NCI-H2227 treated with DMSO at 0.1 percent for 48 hours (cell line): Measurements from ENCODE around the gene COX6B2.

ENCODE experiments used
- DNase-seq: peaks from one replicate; lab custom pipeline; 2025; lab: John Stamatoyannopoulos, UW

Gene COX6B2

GRCh38 chr19:55383279-55384130 is 29.0 kb upstream of the COX6B2 start:
- peak; percentile 74 for DNase-seq

DNA sequence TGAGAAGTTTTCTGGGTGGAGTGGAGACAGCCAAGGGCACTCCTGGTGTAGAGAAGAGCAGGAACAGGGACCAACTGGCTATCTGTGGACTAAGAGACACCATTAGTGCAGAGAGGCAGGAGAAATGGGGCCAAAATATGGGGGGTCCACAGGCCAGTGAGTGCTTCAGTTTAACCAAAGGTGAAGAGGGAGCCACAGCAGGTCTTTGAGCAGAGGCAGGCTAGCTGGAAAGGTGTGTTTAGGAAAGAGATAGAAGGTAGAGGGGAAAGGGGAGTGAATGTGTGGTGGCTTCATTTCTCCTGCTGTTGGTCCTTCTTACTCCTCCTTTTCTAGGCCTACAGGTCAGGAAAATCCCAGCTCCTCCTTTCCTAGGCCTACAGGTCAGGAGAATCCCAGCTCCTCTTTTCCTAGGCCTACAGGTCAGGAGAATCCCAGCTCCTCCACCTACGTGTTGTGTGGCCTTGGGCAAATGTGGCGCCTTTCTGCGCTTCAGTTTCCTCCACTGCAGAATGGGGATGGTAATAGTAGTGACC is 28.1 kb upstream of the COX6B2 start:
- DNase-seq, result no peak

DNA sequence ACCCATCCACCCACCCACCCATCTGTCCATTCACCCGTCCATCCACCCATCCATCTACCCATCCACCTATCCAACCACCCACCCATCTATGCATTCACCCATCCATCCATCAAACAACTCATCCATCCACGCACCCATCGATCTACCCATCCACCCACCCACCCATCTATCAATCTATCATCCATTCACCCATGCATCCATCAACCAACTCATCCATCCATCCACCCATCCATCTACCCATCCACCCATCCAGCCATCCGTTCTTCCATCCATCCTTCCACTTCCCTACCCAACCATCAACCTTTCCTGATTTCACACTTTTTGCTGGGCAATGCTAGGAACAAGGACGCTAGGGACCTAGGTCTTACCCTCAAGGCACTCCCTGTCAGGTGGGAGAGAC is 27.5 kb upstream of the COX6B2 start:
- no peak for DNase-seq

- DNase-seq, result no peak
These were observed 24.7 kb upstream of the COX6B2 start for GRCh38 chr19:55379174-55379573.

DNA sequence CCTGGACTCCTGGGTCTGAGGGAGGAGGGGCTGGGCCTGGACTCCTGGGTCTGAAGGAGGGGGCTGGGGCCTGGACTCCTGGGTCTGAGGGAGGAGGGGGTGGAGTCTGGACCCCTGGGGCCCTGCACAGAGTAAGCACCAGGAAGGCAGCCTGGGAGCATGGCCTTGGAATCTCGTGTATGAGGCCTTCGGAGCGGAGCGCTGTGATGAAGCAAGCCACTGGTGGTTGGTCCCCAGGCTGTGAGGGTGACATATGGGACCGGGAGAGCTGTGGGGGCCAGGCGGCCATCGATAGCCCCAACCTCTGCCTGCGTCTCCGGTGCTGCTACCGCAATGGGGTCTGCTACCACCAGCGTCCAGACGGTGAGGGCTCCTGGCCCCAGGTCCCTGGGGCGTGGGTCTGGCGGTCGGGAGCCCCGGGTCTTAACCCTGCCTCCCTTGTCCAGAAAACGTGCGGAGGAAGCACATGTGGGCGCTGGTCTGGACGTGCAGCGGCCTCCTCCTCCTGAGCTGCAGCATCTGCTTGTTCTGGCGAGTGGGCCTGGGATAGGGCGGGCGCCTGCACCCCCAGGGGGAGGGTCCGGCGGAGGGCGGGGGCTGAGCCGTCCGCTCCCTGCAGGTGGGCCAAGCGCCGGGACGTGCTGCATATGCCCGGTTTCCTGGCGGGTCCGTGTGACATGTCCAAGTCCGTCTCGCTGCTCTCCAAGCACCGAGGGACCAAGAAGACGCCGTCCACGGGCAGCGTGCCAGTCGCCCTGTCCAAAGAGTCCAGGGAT is 23.0 kb upstream of the COX6B2 start:
- no peak for DNase-seq

DNA sequence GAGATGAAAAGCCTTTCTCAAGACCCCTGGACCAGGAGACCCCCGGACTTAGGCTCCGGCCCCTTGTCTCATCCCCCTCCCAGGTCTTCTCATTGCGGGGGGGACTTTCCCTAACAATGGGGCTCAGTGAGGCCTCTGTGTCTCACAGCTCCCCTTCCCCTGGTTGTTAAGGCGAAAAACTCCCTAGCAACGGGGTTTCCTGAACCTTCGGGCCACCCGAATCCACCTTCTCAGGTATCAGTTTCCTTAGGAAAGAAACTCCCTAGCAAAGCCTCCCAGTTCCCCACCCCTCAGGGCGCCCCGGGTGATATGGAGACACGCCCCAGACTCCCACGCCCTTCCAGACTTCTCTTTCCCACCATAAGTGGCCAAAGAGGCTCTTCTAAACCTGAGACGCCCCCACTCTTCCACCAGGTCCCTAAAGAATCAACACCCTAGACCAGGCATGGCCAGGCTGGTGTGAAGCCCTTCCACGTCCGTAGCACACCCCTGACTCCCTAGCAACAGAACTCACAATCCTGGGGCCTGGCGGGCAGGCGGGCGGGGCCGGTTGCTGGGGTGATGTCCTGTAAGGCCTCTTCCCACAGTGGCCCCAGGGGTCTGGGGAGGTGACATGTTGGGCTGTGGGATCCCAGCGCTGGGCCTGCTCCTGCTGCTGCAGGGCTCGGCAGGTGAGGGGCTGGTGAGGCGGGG is 21.9 kb upstream of the COX6B2 start, which contains the start of gene TMEM190:
TSS of gene TMEM190 (plus strand) at position 586 of the 693 bp plus-strand sequence. CDS start at position 614, 28 bp downstream.
- no peak for DNase-seq

- DNase-seq, result no peak
These were observed 19.7 kb upstream of the COX6B2 start for GRCh38 chr19:55373993-55374757.

DNA sequence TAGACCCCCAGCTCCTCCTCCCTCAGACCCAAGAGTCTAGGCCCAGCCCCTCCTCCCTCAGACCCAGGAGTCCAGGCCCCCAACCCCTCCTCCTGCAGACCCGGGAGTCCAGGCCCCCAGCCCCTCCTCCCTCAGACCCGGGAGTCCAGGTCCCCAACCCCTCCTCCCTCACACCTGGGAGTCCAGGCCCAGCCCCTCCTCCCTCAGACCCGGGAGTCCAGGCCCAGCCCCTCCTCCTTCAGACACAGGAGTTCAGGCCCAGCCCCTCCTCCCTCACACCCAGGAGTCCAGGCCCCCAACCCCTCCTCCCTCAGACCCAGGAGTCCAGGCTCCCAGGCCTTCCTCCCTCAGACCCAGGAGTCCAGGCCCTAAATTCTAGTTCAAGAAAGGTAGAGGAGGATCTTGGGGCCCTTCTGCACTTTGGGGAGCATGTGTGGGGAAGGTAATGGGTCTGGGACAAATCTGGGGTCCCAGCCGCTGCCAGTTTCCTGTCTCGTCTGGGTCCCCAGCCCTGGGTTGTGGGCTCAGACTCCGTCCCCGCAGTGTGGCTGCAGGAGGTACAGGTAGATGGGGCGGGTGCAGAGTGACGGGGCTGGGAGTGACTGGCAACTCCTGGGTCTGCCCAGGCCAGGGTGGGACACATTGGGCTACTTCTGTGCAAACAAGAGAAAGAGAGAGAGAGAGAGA is 18.9 kb upstream of the COX6B2 start:
- DNase-seq, result no peak

DNA sequence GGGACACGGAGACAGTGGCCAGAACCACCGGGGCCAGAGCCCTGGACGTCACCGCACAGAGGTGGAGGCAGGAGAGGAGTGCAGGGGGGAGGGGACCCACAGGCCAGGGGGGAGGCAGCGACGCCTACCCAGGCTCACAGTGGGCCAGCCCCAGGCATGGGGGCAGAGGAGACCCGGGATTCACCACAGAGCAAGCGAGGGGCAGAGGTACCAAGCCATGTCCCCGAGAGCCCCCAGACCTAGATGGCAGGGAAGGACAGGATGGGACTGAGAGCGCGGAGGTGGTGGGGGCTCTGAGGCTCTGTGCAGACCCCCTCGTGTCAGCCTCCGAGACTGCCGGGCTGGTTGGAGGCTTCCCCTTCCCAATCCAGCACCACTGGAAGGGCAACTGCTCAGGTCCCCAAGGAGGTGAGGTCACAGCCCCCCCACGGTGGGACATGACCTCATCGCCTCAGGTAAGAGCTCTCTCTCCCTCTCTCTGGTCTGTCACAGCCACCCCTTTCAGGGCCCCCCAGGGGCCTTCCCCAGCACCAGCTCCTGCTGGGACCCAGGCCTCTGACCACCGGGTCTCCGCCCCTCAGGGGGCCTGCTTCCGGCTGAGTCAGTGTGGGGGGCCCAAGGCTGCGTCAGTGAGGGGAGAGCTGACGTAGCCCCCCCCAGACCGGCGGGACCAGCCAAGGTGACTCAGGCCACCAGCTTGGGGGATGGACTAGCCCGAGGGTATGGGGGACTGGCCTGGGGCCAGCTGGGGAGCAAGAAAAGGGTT is 18.0 kb upstream of the COX6B2 start:
- no peak for DNase-seq

DNA sequence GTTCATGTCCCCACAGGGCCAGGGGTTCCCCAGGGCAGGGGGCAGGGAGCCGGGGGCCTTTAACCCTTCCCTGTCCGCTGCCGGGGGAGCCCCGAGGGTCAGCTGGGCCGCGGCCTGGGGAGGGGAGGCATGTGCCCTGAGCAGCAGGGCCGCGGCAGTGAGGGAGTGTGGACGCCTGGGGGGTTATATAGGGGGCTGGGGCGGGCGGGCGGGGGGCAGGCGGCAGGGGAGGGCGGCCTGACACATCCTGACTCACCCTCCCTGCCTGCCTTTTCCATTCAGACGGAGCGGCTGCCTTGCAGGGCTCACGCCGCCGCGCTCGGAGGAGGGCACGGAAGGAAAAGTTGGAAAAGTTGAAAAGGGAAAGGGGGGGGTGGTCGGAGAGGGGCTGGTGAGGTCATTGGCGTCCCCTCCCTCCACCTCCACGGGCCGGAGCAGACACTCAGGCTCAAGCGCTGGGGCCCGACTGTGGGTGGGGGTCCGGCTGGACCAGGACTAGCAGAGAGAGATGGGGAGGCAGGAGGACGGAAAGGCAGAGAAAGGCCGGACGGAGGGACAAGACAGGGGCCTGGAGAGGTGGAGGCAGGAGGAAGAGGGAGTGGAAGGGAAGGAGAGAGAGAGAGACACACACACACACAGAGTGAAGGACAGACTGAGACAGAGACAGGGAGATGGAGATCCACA is 15.9 kb upstream of the COX6B2 start, which contains the start of gene IL11:
TSS of gene IL11 (minus strand) at position 159 of the 684 bp plus-strand sequence. CDS start at position 6, 153 bp downstream.
- no peak for DNase-seq

DNA sequence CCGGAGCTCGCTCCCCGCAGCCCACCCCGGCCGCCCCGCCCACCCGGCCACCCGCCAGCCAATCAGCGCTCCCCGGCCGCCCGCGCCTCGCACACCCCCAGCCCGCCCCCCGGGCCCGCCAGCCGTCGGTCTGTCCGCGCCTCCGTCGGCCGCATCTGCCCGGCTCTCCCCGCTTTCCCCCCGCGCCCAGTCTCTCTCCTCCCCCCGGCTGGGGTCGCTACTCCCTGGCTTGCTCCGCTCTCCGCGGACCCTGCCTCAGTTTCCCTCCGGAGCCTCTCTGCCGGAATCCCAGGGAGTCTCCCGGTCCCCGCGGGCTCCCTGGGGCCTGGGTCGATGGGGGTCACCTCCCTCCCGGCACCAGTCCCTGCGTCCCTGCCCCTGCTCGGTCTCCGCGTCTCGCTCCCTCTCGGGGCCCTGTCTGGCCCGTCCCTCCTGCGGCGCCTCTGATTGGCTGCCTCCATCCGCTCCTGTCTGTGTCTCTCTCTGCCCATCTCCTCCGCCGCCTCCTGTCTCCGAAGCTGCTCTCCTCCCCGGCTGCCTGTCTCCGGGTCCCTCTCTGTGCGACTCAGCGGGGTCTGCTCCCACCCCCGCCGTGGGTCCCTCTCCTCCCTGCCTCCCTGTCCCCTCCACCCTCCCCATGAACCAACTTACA is 15.3 kb upstream of the COX6B2 start:
- DNase-seq, result peak; percentile 90

- DNase-seq, result no peak
These were observed 14.4 kb upstream of the COX6B2 start for GRCh38 chr19:55368701-55369563.

DNA sequence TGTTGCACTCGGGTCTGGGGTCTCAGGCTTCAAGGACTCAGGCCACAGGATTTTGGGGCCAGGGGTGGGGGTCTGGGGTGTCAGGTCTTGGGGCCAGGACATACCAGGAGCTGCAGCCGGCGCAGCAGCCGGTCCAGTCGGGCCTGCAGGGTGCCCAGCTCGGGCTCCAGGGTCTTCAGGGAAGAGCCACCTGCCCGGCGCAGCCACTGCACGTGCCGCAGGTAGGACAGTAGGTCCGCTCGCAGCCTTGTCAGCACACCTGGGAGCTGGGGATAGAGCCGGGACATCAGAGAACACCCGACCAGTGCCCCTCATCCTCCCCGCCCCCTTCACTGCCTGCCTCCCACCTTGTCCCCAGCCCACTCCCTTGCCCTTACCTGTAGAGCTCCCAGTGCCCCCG is 13.6 kb upstream of the COX6B2 start:
- no peak for DNase-seq

DNA sequence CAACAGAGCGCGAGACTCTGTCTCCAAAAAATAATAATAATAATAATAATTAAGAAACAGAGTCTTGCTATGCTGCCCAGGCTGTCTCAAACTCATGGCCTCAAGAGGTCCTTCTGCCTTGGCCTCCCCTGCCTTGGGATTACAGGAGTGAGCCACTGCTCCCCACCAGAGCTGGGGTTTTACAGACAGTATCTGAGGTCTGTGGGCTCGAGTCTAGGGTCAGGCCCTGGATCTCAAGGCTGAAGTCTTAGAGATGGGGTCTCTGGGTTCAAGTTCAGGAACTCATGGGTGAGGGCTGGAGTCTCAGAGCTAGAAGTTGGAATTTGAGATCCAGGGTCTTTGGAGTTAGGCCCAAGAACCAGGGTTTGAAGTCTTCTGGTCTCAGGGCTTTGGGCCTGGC is 12.3 kb upstream of the COX6B2 start:
- DNase-seq, result no peak

GRCh38 chr19:55365964-55366363 is 11.4 kb upstream of the COX6B2 start:
- DNase-seq, result no peak

- DNase-seq, result no peak
These were observed 10.7 kb upstream of the COX6B2 start for GRCh38 chr19:55365245-55365644.

- no peak for DNase-seq
These were observed 8.6 kb upstream of the COX6B2 start, which contains the start of gene GARIN5B for GRCh38 chr19:55362990-55363716. GARIN5B (minus strand) TSS chr19:55363260; CDS start chr19:55363066, 194 bp downstream.
